Hepatocyte (in vitro differentiated cells): ENCODE measurements around the gene DNAJC9.

ENCODE experiments used
- EZH2phosphoT487 ChIP-seq: fragments of 200-600 bp; sonication (generic); IDR thresholded peaks from one replicate; pipeline ENCODE4 v1.6.1; 2018; ENCODE audit warnings: antibody characterized with exemption, mild to moderate bottlenecking, low read depth, moderate library complexity; ENCODE audit not compliant: unreplicated experiment, severe bottlenecking
- TF ChIP-seq, protein P1 (sequence below): fragments of 200-600 bp; sonication (generic); IDR thresholded peaks from 2 replicates; pipeline ENCODE4 v1.5.1; 2016; ENCODE audit warnings: antibody characterized with exemption, mild to moderate bottlenecking; ENCODE audit not compliant: poor library complexity

GRCh38 chr10:73262880-73263555, 16.0 kb upstream of the DNAJC9 start:
- TF ChIP-seq, protein P1, sequence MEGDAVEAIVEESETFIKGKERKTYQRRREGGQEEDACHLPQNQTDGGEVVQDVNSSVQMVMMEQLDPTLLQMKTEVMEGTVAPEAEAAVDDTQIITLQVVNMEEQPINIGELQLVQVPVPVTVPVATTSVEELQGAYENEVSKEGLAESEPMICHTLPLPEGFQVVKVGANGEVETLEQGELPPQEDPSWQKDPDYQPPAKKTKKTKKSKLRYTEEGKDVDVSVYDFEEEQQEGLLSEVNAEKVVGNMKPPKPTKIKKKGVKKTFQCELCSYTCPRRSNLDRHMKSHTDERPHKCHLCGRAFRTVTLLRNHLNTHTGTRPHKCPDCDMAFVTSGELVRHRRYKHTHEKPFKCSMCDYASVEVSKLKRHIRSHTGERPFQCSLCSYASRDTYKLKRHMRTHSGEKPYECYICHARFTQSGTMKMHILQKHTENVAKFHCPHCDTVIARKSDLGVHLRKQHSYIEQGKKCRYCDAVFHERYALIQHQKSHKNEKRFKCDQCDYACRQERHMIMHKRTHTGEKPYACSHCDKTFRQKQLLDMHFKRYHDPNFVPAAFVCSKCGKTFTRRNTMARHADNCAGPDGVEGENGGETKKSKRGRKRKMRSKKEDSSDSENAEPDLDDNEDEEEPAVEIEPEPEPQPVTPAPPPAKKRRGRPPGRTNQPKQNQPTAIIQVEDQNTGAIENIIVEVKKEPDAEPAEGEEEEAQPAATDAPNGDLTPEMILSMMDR: no peak
- no peak for TF ChIP-seq EZH2phosphoT487
